Natural killer cell (primary cell): ENCODE measurements around the gene NDST3. TPM values are rescaled to one million over a fixed set of nuclear protein-coding genes. Genes with fewer than 3 reads are reported as not detected.
A peak's percentile ranks its signal among the peaks of the same experiment; 100 is the strongest.
"Not testable (repeated sequence)": the region's sequence is repeated elsewhere in the genome, so short reads cannot be mapped to it uniquely, and the experiment has no call there.

ENCODE experiments used
- ATAC-seq, 3 donors: fragments of 150-1000 bp in 2 of 3; fragments of 200-7000 bp in 1 of 3; cut with Tn5 transposase; 1 replicate in 1 of 3; 2 replicates in 2 of 3; pipeline ENCODE4 v1.10.0; 2021; ENCODE audit warnings: mild to moderate bottlenecking in 2 of 3, moderate library complexity in 2 of 3
- DNase-seq, 2 donors: peaks; one replicate each; pipeline versions ENCODE4 v3.0.0 to v3.0.0-alpha.2; 2013 to 2021; ENCODE audit warnings: mixed read lengths in 1 of 2
- H3K27ac ChIP-seq: one replicate; pipeline ENCODE4 v1.5.1; 2013; ENCODE audit warnings: mild to moderate bottlenecking, low read length
- H3K27me3 ChIP-seq: one replicate; pipeline ENCODE4 v1.6.1; 2013; ENCODE audit warnings: low read length; ENCODE audit not compliant: control insufficient read depth, insufficient read depth
- H3K36me3 ChIP-seq: one replicate; pipeline ENCODE4 v1.6.1; 2013; ENCODE audit warnings: low read length; ENCODE audit not compliant: control insufficient read depth, insufficient read depth
- H3K4me1 ChIP-seq: one replicate; pipeline ENCODE4 v1.6.1; 2013; ENCODE audit warnings: low read length; ENCODE audit not compliant: control insufficient read depth, insufficient read depth
- H3K4me3 ChIP-seq: one replicate; pipeline ENCODE4 v1.5.1; 2013; ENCODE audit warnings: low read length
- H3K9me3 ChIP-seq: one replicate; pipeline ENCODE4 v1.6.1; 2013; ENCODE audit warnings: low read length; ENCODE audit not compliant: control insufficient read depth, insufficient read depth
- H3K27ac Mint-ChIP-seq, 2 donors: one replicate each; pipeline ENCODE4 v1.8.0; 2022; ENCODE audit warnings: mild to moderate bottlenecking in 2 of 2, mixed read lengths in 2 of 2, moderate library complexity in 1 of 2
- H3K27me3 Mint-ChIP-seq, 2 donors: one replicate each; pipeline ENCODE4 v1.8.0; 2022; ENCODE audit warnings: low read depth in 2 of 2, mixed read lengths in 2 of 2
- H3K36me3 Mint-ChIP-seq: one replicate; pipeline ENCODE4 v1.8.0; 2022; ENCODE audit warnings: mixed read lengths
- H3K4me1 Mint-ChIP-seq, 2 donors: one replicate each; pipeline ENCODE4 v1.8.0; 2022; ENCODE audit warnings: mixed read lengths in 2 of 2
- H3K4me3 Mint-ChIP-seq: one replicate; pipeline ENCODE4 v1.8.0; 2022; ENCODE audit warnings: mild to moderate bottlenecking, moderate library complexity, mixed read lengths
- H3K9me3 Mint-ChIP-seq, 2 donors: one replicate each; pipeline ENCODE4 v1.8.0; 2022; ENCODE audit warnings: mixed read lengths in 2 of 2
- CTCF ChIP-seq: fragments of 200-600 bp; IDR thresholded peaks from one replicate; pipeline ENCODE4 v1.8.0; 2022; ENCODE audit warnings: antibody characterized with exemption
- WGBS: methylation state at CpG from one replicate; pipeline ENCODE4 v1.1.7; 2013; ENCODE audit warnings: missing lambda C conversion rate; ENCODE audit not compliant: insufficient coverage; 5-methylcytosine and 5-hydroxymethylcytosine counted together
- intact Hi-C: fragments of 100-400 bp; cut with micrococcal nuclease; formaldehyde crosslinking; loops from one replicate; pipeline ENCODE4 v1.14.2; 2022
- total RNA-seq, 4 donors: library from RNA; stranded (reverse); fragments of 120-200 nt in 1 of 4; gene quantifications; one replicate each; pipeline versions ENCODE4 v1.2.3 to v1.2.4, GENCODE V29; 2013 to 2022

Gene NDST3
- total RNA-seq, 3 donors from 2014 or later (not counting 1 experiment from before 2014, with no cell fraction given) = not detected

GRCh38 chr4:118265312-118266144, 231.2 kb downstream of the NDST3 start:
- TF ChIP-seq CTCF = no peak
- Mint-ChIP-seq H3K27me3 (peaks cover 7 to 24% of the 10 kb centered on the region in 2 donors), H3K27ac (no peak overlapping the region), H3K4me1 (no peaks in the 10 kb centered on the region), H3K36me3 (no peaks in the 10 kb centered on the region), H3K9me3 (no peaks in the 10 kb centered on the region), H3K4me3 (peak overlapping the region; percentile 64)
- WGBS = 30% methylated on average over 63 of the region's 64 CpGs
- no peaks in the 10 kb centered on the region for H3K9me3 ChIP-seq
- H3K27ac ChIP-seq = no peak overlapping the region
- H3K4me1 ChIP-seq = peaks cover 4% of the 10 kb centered on the region
- DNase-seq (peak in 1 of 2 donors; percentile 37), ATAC-seq (peak in 2 of 3 donors; percentile 24 to 47)
- no peaks in the 10 kb centered on the region for H3K27me3 ChIP-seq
- H3K36me3 ChIP-seq = no peaks in the 10 kb centered on the region
- H3K4me3 ChIP-seq = peak overlapping the region; percentile 20
- intact Hi-C loops = no loop called here

GRCh38 chr4:118266145-118266496, 231.8 kb downstream of the NDST3 start:
- H3K27ac ChIP-seq, H3K9me3 Mint-ChIP-seq, H3K4me1 Mint-ChIP-seq, H3K36me3 Mint-ChIP-seq, H3K27me3 ChIP-seq, intact Hi-C loops, H3K36me3 ChIP-seq, H3K4me3 ChIP-seq, H3K4me1 ChIP-seq, ATAC-seq, H3K27ac Mint-ChIP-seq, DNase-seq, H3K9me3 ChIP-seq: not testable (repeated sequence)
- peaks cover 7 to 23% of the 10 kb centered on the region in 2 donors for H3K27me3 Mint-ChIP-seq
- peak overlapping the region; percentile 49 for H3K4me3 Mint-ChIP-seq
- WGBS = 91% methylated on average over 4 of the region's 4 CpGs

- peaks cover 4% of the 10 kb centered on the region for H3K4me1 ChIP-seq
- ATAC-seq (no peak), DNase-seq (no peak)
- no peak for TF ChIP-seq CTCF
- H3K9me3 Mint-ChIP-seq = no peaks in the 10 kb centered on the region
- H3K27me3 Mint-ChIP-seq = peaks cover 3 to 13% of the 10 kb centered on the region in 2 donors
- no peak overlapping the region for H3K27ac Mint-ChIP-seq
- H3K4me3 Mint-ChIP-seq = no peak overlapping the region
- H3K4me3 ChIP-seq = no peak overlapping the region
- H3K9me3 ChIP-seq = no peaks in the 10 kb centered on the region
- H3K36me3 Mint-ChIP-seq = no peaks in the 10 kb centered on the region
- WGBS = 83% methylated on average over 3 of the region's 3 CpGs
- no peaks in the 10 kb centered on the region for H3K27me3 ChIP-seq
- H3K4me1 Mint-ChIP-seq = no peaks in the 10 kb centered on the region
- no peaks in the 10 kb centered on the region for H3K36me3 ChIP-seq
- intact Hi-C loops = no loop called here
- H3K27ac ChIP-seq = no peak overlapping the region
Measured at GRCh38 chr4:118268780-118269179, 234.5 kb downstream of the NDST3 start.

- no peaks in the 10 kb centered on the region for H3K4me1 ChIP-seq
- TF ChIP-seq CTCF = peak; percentile 80
- Mint-ChIP-seq H3K4me3 (no peak overlapping the region), H3K27me3 (peaks cover 0 to 3% of the 10 kb centered on the region in 2 donors), H3K9me3 (no peaks in the 10 kb centered on the region), H3K36me3 (no peaks in the 10 kb centered on the region), H3K27ac (no peak overlapping the region), H3K4me1 (no peaks in the 10 kb centered on the region)
- no CpG with 5 or more reads among the region's 2 CpGs for WGBS
- H3K27me3 ChIP-seq = no peaks in the 10 kb centered on the region
- peak in 2 of 3 donors; percentile 50 to 59 for ATAC-seq
- peak in 1 of 2 donors; percentile 75 for DNase-seq
- H3K9me3 ChIP-seq = no peaks in the 10 kb centered on the region
- no peak overlapping the region for H3K4me3 ChIP-seq
- intact Hi-C loops = loop anchor here (10.0 kb wide), 1 partner anchor 1034 kb away; a partner anchor contains a TSS
- H3K27ac ChIP-seq = no peak overlapping the region
- no peaks in the 10 kb centered on the region for H3K36me3 ChIP-seq
Measured at GRCh38 chr4:118270492-118270891, 236.2 kb downstream of the NDST3 start.
